ENCODE data around the gene CSRP3.
"Not testable (repeated sequence)": the region's sequence is repeated elsewhere in the genome, so short reads cannot be mapped to it uniquely, and the experiment has no call there.

Gene CSRP3

GRCh38 chr11:19191530-19192169 lies 10.1 kb downstream of the CSRP3 start:
- DNase-seq (ENCODE audit: low read depth in 1 of 2, low spot score in 1 of 2): no peak

GRCh38 chr11:19187833-19188258 lies 13.9 kb downstream of the CSRP3 start:
- DNase-seq (ENCODE audit: low read depth in 1 of 2, low spot score in 1 of 2): no peak

- DNase-seq (ENCODE audit: low read depth in 1 of 2, low spot score in 1 of 2): no peak
Measured at GRCh38 chr11:19187114-19187832, 14.5 kb downstream of the CSRP3 start.

DNA sequence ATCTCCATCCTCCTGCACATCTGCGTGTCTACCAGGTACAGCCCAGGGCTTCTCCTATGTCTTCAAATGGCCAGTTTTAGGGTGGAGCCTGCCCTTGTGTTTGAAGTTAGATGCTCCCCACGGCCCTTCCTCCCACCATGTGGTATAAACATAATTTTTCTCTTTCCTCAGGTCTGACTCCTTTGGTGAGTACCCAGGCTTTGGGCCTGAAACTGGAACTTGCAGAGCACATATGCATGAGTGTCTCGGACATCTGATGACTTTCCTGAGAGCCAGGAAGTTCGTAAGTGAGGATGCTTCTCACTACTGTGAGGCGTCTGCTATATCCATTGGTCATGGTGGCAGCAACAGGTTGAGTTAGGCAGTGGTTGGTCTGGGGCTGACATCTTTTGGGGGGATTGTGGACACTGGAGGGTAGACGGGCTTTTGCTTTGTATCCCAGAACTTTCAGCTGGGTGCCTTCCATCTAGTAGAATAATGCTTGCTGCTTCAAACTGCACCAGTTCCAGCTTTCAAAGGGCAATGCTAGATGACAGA lies 16.2 kb downstream of the CSRP3 start:
- DNase-seq (ENCODE audit: low read depth in 1 of 2, low spot score in 1 of 2): no peak

DNA sequence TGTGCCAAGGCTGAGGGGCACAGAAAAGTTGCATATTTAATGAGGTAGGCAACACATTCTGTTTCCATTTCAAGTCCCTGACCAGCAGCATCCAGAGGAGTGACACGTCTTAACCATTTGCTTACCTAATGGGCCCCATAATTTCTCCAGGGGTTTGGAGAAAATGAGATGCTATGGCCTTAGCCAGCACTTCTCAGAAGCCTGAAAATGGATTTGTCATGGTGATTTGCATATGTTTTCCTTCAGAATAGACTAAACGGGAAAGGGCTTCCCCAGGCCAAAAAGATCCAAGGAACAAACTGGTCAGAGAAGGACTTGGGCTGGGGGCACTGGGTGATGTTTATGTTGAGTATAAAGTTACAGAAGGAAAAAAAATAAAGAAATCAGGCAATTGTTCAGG lies 16.7 kb downstream of the CSRP3 start:
- no peak for DNase-seq (ENCODE audit: low read depth in 1 of 2, low spot score in 1 of 2)

DNA sequence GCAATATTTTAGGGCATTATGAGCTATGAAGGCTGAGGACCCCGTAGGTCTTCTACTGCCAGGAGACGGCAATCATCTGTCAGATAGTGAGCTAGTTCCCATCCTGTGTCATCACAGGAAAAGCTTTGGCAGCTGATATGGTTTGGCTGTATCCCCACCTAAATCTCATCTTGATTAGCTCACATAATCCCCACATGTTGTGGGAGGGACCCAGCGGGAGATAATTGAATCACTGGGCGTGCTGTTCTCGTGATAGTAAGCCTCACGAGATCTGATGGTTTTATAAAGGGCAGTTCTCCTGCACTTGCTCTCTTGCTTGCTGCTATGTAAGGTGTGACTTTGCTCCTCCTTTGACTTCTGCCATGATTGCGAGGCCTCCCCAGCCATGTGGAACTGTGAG lies 18.1 kb downstream of the CSRP3 start:
- DNase-seq (ENCODE audit: low read depth in 1 of 2, low spot score in 1 of 2): no peak

DNA sequence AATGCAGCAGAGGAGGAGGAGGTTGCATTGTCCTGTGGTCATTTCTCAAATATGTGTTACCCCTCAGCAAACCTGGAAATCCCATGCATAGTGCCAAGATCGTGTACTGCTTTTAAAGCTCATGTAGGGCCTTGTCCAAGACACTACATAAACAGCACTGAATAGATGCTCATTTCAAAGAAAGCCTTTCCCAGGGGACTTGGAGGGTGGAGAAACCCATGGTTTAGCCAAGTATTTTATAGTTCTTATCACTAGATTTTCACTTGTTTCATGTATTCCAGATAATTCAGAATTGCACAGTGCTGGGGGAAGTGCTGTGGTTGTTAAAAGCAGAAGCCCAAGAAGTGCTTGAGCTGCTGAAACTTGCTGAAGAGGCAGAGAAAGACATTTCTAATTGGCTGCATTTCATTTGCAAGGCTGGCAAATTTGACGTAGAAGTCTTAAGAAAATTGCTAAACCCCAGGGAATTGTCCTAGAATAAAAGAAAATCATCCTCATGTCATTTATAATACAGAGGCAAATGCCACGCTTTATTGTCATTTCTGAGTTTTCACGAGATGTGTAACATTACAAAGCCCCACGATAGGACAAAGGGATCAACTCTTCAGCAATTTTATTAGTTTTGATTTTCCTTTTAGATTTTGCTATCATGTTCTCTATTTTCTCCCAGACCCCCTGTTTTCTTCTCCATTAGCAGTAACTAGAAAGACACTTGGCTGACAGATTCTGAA lies 20.1 kb downstream of the CSRP3 start:
- no peak for DNase-seq (ENCODE audit: low read depth in 1 of 2, low spot score in 1 of 2)

GRCh38 chr11:19176629-19177186 lies 25.1 kb downstream of the CSRP3 start:
- no peak for DNase-seq (ENCODE audit: low read depth in 1 of 2, low spot score in 1 of 2)

GRCh38 chr11:19173964-19174638 lies 27.7 kb downstream of the CSRP3 start:
- DNase-seq (ENCODE audit: low read depth in 1 of 2, low spot score in 1 of 2): no peak

GRCh38 chr11:19173004-19173689 lies 28.6 kb downstream of the CSRP3 start:
- no peak for DNase-seq (ENCODE audit: low read depth in 1 of 2, low spot score in 1 of 2)

DNA sequence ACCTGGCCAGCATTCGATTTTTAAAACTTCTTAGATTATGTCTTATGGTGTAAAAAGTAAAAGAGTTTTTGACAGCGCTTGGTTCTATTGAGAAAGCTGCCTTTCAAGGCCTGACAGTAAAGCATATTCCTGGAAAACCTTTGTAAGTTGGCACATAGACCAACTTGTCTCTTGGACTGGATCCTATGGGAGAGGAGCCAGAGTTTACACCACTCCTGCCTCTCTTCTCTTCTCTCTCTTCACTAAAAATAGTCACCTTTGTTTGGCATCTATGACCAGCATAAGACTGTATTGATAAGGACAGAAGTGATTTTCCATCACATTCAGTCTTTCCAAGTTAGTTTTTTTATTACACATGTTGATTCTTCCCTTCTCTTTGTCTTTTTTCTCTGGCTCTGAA lies 33.7 kb downstream of the CSRP3 start:
- no peak for DNase-seq (ENCODE audit: low read depth in 1 of 2, low spot score in 1 of 2)

GRCh38 chr11:19164881-19165280 lies 36.9 kb downstream of the CSRP3 start:
- no peak for DNase-seq (ENCODE audit: low read depth in 1 of 2, low spot score in 1 of 2)

GRCh38 chr11:19164230-19164855 lies 37.4 kb downstream of the CSRP3 start:
- no peak for DNase-seq (ENCODE audit: low read depth in 1 of 2, low spot score in 1 of 2)

- no peak for DNase-seq (ENCODE audit: low read depth in 1 of 2, low spot score in 1 of 2)
Measured at GRCh38 chr11:19163617-19164016, 38.2 kb downstream of the CSRP3 start.

DNA sequence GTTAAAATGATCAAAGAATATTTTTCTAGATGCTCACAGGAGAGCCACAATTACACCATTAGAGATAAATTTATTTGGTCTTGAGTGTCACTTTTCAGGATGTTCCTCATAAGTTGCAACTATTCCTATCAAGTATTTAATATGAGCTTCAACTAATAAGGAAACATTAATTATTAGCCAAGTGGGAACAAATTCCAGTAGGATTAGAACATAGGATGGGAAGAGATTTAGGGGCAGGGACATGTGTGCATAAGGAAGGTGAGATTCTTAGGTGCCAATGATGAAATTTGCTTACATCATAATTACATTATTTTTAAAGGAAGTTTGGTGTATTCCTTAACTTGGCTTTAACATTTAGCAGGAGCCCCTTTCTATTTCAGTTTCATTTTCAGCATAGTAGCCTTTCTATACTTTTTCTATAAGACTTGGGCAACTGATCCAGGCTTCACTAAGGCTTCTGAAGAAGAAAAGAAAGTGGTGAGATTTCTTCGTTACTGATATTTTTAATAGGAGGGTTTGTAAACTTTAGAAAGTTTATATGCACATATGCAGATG lies 38.8 kb downstream of the CSRP3 start:
- DNase-seq (ENCODE audit: low read depth in 1 of 2, low spot score in 1 of 2): no peak

DNA sequence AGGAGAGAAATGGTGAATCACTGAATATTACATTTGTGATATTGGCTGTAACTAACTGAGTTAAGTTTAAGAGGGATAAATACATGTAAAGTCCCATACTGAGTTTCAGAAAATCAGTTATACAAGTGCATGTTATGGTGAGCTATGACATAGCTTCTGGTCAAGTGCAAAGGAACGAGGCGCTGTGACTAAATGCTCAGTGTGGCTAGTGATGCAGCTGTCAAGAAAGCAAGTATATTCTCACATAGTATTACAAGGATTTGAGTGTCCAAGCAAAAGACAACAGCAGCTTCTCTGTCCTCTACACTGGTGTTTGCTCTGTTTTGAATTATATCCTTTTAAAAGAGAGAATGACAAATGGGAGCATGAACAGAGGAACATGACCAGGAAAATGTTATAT lies 40.1 kb downstream of the CSRP3 start:
- DNase-seq (ENCODE audit: low read depth in 1 of 2, low spot score in 1 of 2): no peak

- DNase-seq (ENCODE audit: low read depth in 1 of 2, low spot score in 1 of 2): no peak
Measured at GRCh38 chr11:19160847-19161246, 40.9 kb downstream of the CSRP3 start.

GRCh38 chr11:19156892-19157291 lies 44.9 kb downstream of the CSRP3 start:
- DNase-seq (ENCODE audit: low read depth in 1 of 2, low spot score in 1 of 2): no peak

DNA sequence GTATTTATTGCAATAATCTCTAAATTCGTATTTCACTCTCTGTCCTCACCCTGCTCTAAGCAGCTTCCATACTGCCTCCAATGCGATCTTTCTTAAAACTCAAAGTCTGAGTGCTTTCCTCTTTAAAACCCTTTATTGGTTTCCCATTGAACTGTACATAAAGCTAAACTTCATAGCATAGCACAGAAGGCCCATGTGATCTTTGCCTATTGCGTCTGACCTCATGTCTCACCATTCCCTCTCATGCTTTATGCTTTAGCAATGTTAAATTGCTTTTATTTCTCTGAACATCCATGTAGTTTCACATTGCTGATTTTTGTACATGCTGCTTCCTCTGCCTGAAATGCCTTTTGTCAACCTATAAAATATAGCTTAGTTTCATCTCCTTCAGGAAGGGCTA lies 56.5 kb downstream of the CSRP3 start:
- no peak for DNase-seq (ENCODE audit: low read depth in 1 of 2, low spot score in 1 of 2)

- not testable (repeated sequence) for DNase-seq (ENCODE audit: low read depth in 1 of 2, low spot score in 1 of 2)
Measured at GRCh38 chr11:19136884-19137283, 64.9 kb downstream of the CSRP3 start.
